ENCODE data around the gene CHMP1A. TPM values are rescaled to one million over a fixed set of nuclear protein-coding genes. Genes with fewer than 3 reads are reported as not detected.

The CHMP1A gene
- total RNA-seq, 4 donors from 2014 or later: 53.4 to 105 (median 78.8) TPM

DNA sequence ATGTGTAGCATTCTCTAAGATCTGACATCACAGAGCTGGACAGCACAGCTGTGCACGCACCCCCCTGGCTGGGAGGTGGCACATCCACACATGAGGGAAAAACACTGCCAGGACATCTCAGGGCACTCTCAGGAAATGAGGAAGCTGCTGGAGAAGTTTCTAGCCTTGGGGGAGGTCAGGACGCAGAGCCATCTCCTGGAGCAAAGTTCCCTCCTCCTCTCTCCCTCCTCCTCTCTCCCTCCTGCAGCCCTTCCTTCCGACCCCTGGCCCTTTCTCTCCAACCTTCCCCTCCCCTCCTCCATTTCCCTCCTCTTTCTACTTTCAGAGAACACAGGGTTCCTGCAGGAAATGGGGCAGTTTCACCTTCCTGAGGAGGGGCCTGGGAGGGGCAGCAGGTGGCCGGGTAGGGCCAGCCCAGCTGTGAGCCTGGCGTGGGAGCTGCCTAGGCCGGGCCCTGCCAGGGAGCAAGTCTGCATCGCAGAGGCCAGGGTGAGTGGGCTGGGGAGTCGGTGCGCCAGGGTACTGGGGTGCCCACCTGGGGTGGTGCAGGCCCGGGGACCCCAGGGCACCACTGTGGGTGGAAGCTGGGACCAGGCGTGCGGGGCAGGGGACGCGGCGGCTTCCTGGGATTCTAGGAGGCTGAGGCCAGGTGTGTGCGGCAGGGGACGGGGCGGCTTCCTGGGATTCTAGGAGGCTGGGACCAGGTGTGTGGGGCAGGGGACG is 44.1 kb downstream of the CHMP1A start, which contains the start of gene DPEP1:
DPEP1 (plus strand) TSS at position 412 of the 723 bp plus-strand sequence. CDS start 16,769 bp downstream, outside the sequence.
- TF ChIP-seq, protein P1, sequence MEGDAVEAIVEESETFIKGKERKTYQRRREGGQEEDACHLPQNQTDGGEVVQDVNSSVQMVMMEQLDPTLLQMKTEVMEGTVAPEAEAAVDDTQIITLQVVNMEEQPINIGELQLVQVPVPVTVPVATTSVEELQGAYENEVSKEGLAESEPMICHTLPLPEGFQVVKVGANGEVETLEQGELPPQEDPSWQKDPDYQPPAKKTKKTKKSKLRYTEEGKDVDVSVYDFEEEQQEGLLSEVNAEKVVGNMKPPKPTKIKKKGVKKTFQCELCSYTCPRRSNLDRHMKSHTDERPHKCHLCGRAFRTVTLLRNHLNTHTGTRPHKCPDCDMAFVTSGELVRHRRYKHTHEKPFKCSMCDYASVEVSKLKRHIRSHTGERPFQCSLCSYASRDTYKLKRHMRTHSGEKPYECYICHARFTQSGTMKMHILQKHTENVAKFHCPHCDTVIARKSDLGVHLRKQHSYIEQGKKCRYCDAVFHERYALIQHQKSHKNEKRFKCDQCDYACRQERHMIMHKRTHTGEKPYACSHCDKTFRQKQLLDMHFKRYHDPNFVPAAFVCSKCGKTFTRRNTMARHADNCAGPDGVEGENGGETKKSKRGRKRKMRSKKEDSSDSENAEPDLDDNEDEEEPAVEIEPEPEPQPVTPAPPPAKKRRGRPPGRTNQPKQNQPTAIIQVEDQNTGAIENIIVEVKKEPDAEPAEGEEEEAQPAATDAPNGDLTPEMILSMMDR (IDR thresholded peaks at IDR 0.05 in 4 of 5, conservative IDR thresholded peaks at IDR 0.05 in 1 of 5): no peak
- TF ChIP-seq POLR2A (IDR thresholded peaks at IDR 0.05): no peak
- Histone ChIP-seq H3K4me3 (no peak within 1 kb of the TSS), H3K4me1 (no peaks in the 10 kb centered on the region), H3K9me3 (no peaks in the 10 kb centered on the region), H3K36me3 (no peaks in the 10 kb centered on the region), H3K27me3 (peaks cover 10 to 30% (median 12%) of the 10 kb centered on the region in 3 donors), H3K27ac (no peak within 1 kb of the TSS)
- intact Hi-C loops (cut with DNase I; ENCODE audit: low total_unique reads): no loop called here
- DNase-seq (no peak), ATAC-seq (no peak)
- in situ Hi-C loops (cut with MboI; ENCODE audit: low sequenced_read_pairs in 4 of 4): no loop called here

DNA sequence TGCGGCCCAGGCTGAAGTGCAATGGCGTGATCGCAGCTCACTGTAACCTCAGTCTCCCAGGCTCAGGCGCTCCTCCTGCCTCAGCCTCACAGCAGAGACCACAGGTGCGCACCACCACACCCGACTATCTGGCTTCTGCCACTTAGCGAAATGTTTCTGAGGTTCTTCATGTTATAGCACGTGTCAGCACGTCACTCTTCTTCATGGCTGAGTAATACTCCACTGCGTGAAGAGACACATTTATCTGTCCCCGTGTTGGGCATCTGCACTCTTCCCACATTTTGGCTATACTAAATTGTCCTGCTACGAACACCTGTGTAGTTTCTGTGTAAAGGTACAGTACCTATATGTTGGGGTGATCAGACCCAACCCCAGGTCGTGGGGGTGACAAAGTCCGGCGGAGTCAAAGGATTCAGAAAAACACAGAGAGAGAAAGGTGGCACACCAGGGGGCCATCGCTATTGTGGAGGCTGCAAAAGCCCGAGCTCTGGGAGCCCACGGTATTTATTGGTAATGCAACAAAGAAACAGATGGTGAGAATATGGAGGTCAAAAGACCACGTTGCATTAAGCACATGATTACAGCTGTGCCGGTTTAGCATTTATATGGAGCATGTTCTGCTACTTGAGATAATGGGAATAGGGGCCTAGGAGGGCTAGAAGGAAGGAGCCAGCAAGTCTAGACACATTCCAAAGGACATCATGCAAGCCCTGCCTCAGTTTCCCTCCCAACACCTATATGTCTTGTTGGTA is 44.9 kb downstream of the CHMP1A start:
- peaks cover 11 to 30% (median 12%) of the 10 kb centered on the region in 3 donors for H3K27me3 ChIP-seq
- H3K27ac ChIP-seq: no peak overlapping the region
- no peaks in the 10 kb centered on the region for H3K36me3 ChIP-seq
- H3K9me3 ChIP-seq: no peaks in the 10 kb centered on the region
- in situ Hi-C loops (cut with MboI; ENCODE audit: low sequenced_read_pairs in 4 of 4) (no loop called here), intact Hi-C loops (cut with DNase I; ENCODE audit: low total_unique reads) (no loop called here)
- no peaks in the 10 kb centered on the region for H3K4me1 ChIP-seq
- DNase-seq (no peak), ATAC-seq (no peak)
- no peak for TF ChIP-seq POLR2A (IDR thresholded peaks at IDR 0.05)
- TF ChIP-seq, protein P1 (IDR thresholded peaks at IDR 0.05 in 4 of 5, conservative IDR thresholded peaks at IDR 0.05 in 1 of 5): no peak
- no peak overlapping the region for H3K4me3 ChIP-seq

DNA sequence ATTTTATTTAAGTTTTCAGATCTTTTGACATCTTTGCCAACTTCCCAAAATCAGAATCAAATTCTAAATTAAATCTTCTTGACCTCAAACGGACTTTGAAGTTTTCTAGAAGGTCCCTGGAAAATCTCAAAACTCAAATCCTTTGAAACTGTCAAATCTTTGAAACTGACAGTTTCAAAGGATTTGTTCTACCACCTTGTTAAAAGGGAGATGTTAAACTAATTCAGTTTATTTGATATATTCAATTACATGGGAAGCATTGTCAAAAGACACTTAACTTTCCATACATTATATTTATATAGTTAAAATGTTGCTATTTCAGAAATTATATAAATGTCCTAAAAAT is 47.4 kb downstream of the CHMP1A start:
- DNase-seq (no peak), ATAC-seq (no peak)
- intact Hi-C loops (cut with DNase I; ENCODE audit: low total_unique reads) (no loop called here), in situ Hi-C loops (cut with MboI; ENCODE audit: low sequenced_read_pairs in 4 of 4) (no loop called here)
- no peaks in the 10 kb centered on the region for H3K4me1 ChIP-seq
- TF ChIP-seq, protein P1 (IDR thresholded peaks at IDR 0.05 in 4 of 5, conservative IDR thresholded peaks at IDR 0.05 in 1 of 5): no peak
- TF ChIP-seq POLR2A (IDR thresholded peaks at IDR 0.05): no peak
- H3K27me3 ChIP-seq: peaks cover 11 to 20% (median 15%) of the 10 kb centered on the region in 3 donors
- H3K36me3 ChIP-seq: no peaks in the 10 kb centered on the region
- no peak overlapping the region for H3K4me3 ChIP-seq
- H3K27ac ChIP-seq: no peak overlapping the region
- no peaks in the 10 kb centered on the region for H3K9me3 ChIP-seq

DNA sequence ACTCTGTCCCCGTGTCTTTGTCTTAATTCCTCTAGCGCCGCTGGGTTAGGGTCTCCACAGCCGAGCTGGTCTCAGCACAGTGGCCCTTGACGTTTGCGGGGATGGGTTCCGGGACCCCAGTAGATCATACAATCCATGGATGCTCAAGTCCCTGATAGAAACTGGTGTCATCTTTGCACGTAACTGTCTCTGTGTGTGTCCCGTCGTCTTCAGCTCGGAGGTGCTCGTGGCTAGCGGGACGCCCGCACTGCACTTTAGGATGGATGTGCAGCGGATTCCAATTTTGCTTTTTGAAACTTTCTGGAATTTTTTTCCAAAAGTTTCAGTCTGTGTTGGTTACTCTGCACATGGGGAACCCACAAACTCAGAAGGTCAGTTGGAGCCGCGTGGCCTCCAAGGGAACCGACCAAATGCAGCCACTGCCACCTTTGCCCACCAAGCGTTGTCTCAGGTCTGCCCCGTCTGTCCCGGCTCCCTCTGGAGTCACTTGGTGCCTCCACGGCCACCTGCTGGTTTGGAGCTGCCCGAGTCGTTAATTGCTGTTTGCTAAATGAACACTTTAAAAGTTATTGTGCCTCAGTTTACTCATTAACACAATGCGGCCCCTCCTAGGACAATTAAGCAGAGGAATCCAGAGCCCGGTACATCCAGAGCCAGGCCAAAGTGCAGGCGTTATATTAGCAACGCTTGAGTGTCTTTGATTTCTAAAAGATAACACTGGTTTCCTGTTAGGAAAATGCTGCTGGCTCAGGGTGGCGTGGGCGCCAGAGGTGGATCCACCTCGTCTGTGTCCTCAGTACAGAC is 49.4 kb downstream of the CHMP1A start:
- DNase-seq (no peak), ATAC-seq (no peak)
- peaks cover 9 to 17% (median 12%) of the 10 kb centered on the region in 3 donors for H3K27me3 ChIP-seq
- intact Hi-C loops (cut with DNase I; ENCODE audit: low total_unique reads) (no loop called here), in situ Hi-C loops (cut with MboI; ENCODE audit: low sequenced_read_pairs in 4 of 4) (no loop called here)
- TF ChIP-seq, protein P1 (IDR thresholded peaks at IDR 0.05 in 4 of 5, conservative IDR thresholded peaks at IDR 0.05 in 1 of 5): no peak
- no peak for TF ChIP-seq POLR2A (IDR thresholded peaks at IDR 0.05)
- H3K9me3 ChIP-seq: no peaks in the 10 kb centered on the region
- no peak overlapping the region for H3K4me3 ChIP-seq
- H3K36me3 ChIP-seq: no peaks in the 10 kb centered on the region
- no peak overlapping the region for H3K27ac ChIP-seq
- no peaks in the 10 kb centered on the region for H3K4me1 ChIP-seq

All from gastrocnemius medialis (tissue), 4 donors.